ENCODE results near the gene ATAD3C.

GRCh38 chr1:1439546-1440261, 9.8 kb upstream of the ATAD3C start:
- TF ChIP-seq CTCF (IDR thresholded peaks at IDR 0.05) (no peak), POLR2A (IDR thresholded peaks at IDR 0.05) (no peak), POLR2AphosphoS5 (IDR thresholded peaks at IDR 0.05) (no peak)
